Measurements from ENCODE around the gene ACVR1.

Gene ACVR1

GRCh38 chr2:157897106-157897971 is 21.2 kb upstream of the ACVR1 start:
- no peak for DNase-seq (ENCODE audit: low read depth)
- no peak overlapping the region for H3K4me3 ChIP-seq (ENCODE audit: control insufficient read depth, low read depth, low read length)
- TF ChIP-seq CTCF (conservative IDR thresholded peaks at IDR 0.05; ENCODE audit: control insufficient read depth, insufficient read depth, low read depth, low read length), result no peak

GRCh38 chr2:157895531-157895930 is 19.4 kb upstream of the ACVR1 start:
- no peak for TF ChIP-seq CTCF (conservative IDR thresholded peaks at IDR 0.05; ENCODE audit: control insufficient read depth, insufficient read depth, low read depth, low read length)
- DNase-seq (ENCODE audit: low read depth), result peak; percentile 55
- H3K4me3 ChIP-seq (ENCODE audit: control insufficient read depth, low read depth, low read length), result no peak overlapping the region

GRCh38 chr2:157894694-157895435 is 18.7 kb upstream of the ACVR1 start:
- peak; percentile 87 for DNase-seq (ENCODE audit: low read depth)
- H3K4me3 ChIP-seq (ENCODE audit: control insufficient read depth, low read depth, low read length), result peak overlapping the region; percentile 17
- no peak for TF ChIP-seq CTCF (conservative IDR thresholded peaks at IDR 0.05; ENCODE audit: control insufficient read depth, insufficient read depth, low read depth, low read length)

GRCh38 chr2:157893611-157894010 is 17.5 kb upstream of the ACVR1 start:
- H3K4me3 ChIP-seq (ENCODE audit: control insufficient read depth, low read depth, low read length), result no peak overlapping the region
- no peak for DNase-seq (ENCODE audit: low read depth)
- no peak for TF ChIP-seq CTCF (conservative IDR thresholded peaks at IDR 0.05; ENCODE audit: control insufficient read depth, insufficient read depth, low read depth, low read length)

- no peak for TF ChIP-seq CTCF (conservative IDR thresholded peaks at IDR 0.05; ENCODE audit: control insufficient read depth, insufficient read depth, low read depth, low read length)
Observed at GRCh38 chr2:157891643-157892041, 15.5 kb upstream of the ACVR1 start.

GRCh38 chr2:157890969-157891642 is 15.0 kb upstream of the ACVR1 start:
- no peak for DNase-seq (ENCODE audit: low read depth)
- no peak for TF ChIP-seq CTCF (conservative IDR thresholded peaks at IDR 0.05; ENCODE audit: control insufficient read depth, insufficient read depth, low read depth, low read length)
- no peak overlapping the region for H3K4me3 ChIP-seq (ENCODE audit: control insufficient read depth, low read depth, low read length)

More at GRCh38 chr2:157891643-157892041, 15.5 kb upstream of the ACVR1 start:
- DNase-seq (ENCODE audit: low read depth), result no peak
- H3K4me3 ChIP-seq (ENCODE audit: control insufficient read depth, low read depth, low read length), result no peak overlapping the region

Measured in fibroblast of mammary gland (primary cell).